GM10266 (cell line): ENCODE data around the gene HS2ST1.

Source experiments
- DNase-seq: peaks from one replicate; pipeline ENCODE4 v3.0.0; 2012; ENCODE audit errors: extremely low spot score
- CTCF ChIP-seq: IDR thresholded peaks from 2 replicates; pipeline ENCODE4 v1.5.1; 2012; ENCODE audit warnings: mild to moderate bottlenecking, low read depth; ENCODE audit not compliant: control insufficient read depth, insufficient read depth; ENCODE audit errors: missing control alignments

Gene HS2ST1

GRCh38 chr1:87129038-87129437 is 214.6 kb downstream of the HS2ST1 start:
- no peak for TF ChIP-seq CTCF
- no peak for DNase-seq

GRCh38 chr1:87129606-87130005 is 215.2 kb downstream of the HS2ST1 start:
- no peak for TF ChIP-seq CTCF
- no peak for DNase-seq

GRCh38 chr1:87130438-87130837 is 216.0 kb downstream of the HS2ST1 start:
- TF ChIP-seq CTCF: no peak

GRCh38 chr1:87131809-87132283 is 217.4 kb downstream of the HS2ST1 start:
- DNase-seq: peak; percentile 86
- peak; percentile 98 for TF ChIP-seq CTCF

More at GRCh38 chr1:87130438-87130837, 216.0 kb downstream of the HS2ST1 start:
- no peak for DNase-seq

- TF ChIP-seq CTCF: no peak
- DNase-seq: no peak
Observed at GRCh38 chr1:87132284-87132870, 217.9 kb downstream of the HS2ST1 start.

- no peak for DNase-seq
- no peak for TF ChIP-seq CTCF
Observed at GRCh38 chr1:87134061-87134460, 219.6 kb downstream of the HS2ST1 start.

- DNase-seq: no peak
- no peak for TF ChIP-seq CTCF
Observed at GRCh38 chr1:87134625-87135328, 220.3 kb downstream of the HS2ST1 start.
